ENCODE data around the gene ARHGAP31.

The ARHGAP31 gene

DNA sequence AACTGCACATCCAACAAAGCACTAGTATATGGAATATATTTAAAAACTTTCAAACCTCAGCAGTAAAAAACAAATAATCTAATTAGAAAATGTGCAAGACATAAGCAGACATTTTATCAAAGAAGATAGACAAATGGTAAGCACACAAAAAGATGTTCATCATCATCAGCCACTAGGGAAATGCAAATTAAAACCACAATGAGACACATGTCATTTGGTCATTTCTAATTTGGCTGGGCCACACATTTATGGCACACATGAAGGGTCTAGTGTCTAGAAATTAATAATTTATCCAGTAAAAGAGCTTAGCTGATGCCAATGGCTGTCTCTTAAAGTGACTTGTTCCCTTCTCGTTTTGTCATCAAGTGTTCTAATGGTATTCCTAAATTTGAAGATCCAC is 45.8 kb downstream of the ARHGAP31 start:
- Histone ChIP-seq H3K9me3 (ENCODE audit: control insufficient read depth, insufficient read depth, low read depth, low read length) (no peaks in the 10 kb centered on the region), H3K4me3 (ENCODE audit: low read depth, low read length) (no peak overlapping the region), H3K36me3 (ENCODE audit: control insufficient read depth in 2 of 2, insufficient read depth in 1 of 2, low read length in 2 of 2) (no peaks in the 10 kb centered on the region), H3K4me1 (ENCODE audit: control insufficient read depth, insufficient read depth, low read length) (no peaks in the 10 kb centered on the region), H3K27ac (ENCODE audit: extremely low read depth, low read depth, low read length) (no peak overlapping the region)
- TF ChIP-seq, protein P1, sequence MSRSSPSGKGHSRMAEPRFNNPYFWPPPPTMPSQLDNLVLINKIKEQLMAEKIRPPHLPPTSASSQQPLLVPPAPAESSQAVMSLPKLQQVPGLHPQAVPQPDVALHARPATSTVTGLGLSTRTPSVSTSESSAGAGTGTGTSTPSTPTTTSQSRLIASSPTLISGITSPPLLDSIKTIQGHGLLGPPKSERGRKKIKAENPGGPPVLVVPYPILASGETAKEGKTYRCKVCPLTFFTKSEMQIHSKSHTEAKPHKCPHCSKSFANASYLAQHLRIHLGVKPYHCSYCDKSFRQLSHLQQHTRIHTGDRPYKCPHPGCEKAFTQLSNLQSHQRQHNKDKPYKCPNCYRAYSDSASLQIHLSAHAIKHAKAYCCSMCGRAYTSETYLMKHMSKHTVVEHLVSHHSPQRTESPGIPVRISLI (tag by site-specific recombination; IDR thresholded peaks at IDR 0.05), result no peak
- TF ChIP-seq ZNF335 (tag by site-specific recombination; conservative IDR thresholded peaks at IDR 0.05) (no peak), ZNF433 (tag by site-specific recombination; IDR thresholded peaks at IDR 0.05; ENCODE audit: low read depth) (no peak), ZNF114 (tag by site-specific recombination; IDR thresholded peaks at IDR 0.05) (no peak), ZNF830 (tag by site-specific recombination; IDR thresholded peaks at IDR 0.05; ENCODE audit: low read depth) (no peak), WT1 (tag by site-specific recombination; IDR thresholded peaks at IDR 0.05) (no peak), REPIN1 (tag by site-specific recombination; IDR thresholded peaks at IDR 0.05; ENCODE audit: low read depth) (no peak), BCL11A (tag by site-specific recombination; IDR thresholded peaks at IDR 0.05; ENCODE audit: low read depth) (no peak)
- TF ChIP-seq, protein P2, sequence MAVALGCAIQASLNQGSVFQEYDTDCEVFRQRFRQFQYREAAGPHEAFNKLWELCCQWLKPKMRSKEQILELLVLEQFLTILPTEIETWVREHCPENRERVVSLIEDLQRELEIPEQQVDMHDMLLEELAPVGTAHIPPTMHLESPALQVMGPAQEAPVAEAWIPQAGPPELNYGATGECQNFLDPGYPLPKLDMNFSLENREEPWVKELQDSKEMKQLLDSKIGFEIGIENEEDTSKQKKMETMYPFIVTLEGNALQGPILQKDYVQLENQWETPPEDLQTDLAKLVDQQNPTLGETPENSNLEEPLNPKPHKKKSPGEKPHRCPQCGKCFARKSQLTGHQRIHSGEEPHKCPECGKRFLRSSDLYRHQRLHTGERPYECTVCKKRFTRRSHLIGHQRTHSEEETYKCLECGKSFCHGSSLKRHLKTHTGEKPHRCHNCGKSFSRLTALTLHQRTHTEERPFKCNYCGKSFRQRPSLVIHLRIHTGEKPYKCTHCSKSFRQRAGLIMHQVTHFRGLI (tag by site-specific recombination; IDR thresholded peaks at IDR 0.05), result no peak
- TF ChIP-seq, protein P3, sequence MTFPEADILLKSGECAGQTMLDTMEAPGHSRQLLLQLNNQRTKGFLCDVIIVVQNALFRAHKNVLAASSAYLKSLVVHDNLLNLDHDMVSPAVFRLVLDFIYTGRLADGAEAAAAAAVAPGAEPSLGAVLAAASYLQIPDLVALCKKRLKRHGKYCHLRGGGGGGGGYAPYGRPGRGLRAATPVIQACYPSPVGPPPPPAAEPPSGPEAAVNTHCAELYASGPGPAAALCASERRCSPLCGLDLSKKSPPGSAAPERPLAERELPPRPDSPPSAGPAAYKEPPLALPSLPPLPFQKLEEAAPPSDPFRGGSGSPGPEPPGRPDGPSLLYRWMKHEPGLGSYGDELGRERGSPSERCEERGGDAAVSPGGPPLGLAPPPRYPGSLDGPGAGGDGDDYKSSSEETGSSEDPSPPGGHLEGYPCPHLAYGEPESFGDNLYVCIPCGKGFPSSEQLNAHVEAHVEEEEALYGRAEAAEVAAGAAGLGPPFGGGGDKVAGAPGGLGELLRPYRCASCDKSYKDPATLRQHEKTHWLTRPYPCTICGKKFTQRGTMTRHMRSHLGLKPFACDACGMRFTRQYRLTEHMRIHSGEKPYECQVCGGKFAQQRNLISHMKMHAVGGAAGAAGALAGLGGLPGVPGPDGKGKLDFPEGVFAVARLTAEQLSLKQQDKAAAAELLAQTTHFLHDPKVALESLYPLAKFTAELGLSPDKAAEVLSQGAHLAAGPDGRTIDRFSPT (tag by site-specific recombination; IDR thresholded peaks at IDR 0.05), result no peak
- TF ChIP-seq, protein P4, sequence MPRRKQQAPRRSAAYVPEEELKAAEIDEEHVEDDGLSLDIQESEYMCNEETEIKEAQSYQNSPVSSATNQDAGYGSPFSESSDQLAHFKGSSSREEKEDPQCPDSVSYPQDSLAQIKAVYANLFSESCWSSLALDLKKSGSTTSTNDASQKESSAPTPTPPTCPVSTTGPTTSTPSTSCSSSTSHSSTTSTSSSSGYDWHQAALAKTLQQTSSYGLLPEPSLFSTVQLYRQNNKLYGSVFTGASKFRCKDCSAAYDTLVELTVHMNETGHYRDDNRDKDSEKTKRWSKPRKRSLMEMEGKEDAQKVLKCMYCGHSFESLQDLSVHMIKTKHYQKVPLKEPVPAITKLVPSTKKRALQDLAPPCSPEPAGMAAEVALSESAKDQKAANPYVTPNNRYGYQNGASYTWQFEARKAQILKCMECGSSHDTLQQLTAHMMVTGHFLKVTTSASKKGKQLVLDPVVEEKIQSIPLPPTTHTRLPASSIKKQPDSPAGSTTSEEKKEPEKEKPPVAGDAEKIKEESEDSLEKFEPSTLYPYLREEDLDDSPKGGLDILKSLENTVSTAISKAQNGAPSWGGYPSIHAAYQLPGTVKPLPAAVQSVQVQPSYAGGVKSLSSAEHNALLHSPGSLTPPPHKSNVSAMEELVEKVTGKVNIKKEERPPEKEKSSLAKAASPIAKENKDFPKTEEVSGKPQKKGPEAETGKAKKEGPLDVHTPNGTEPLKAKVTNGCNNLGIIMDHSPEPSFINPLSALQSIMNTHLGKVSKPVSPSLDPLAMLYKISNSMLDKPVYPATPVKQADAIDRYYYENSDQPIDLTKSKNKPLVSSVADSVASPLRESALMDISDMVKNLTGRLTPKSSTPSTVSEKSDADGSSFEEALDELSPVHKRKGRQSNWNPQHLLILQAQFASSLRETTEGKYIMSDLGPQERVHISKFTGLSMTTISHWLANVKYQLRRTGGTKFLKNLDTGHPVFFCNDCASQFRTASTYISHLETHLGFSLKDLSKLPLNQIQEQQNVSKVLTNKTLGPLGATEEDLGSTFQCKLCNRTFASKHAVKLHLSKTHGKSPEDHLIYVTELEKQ (tag by site-specific recombination; IDR thresholded peaks at IDR 0.05; ENCODE audit: borderline replicate concordance), result no peak
- TF ChIP-seq, protein P5, sequence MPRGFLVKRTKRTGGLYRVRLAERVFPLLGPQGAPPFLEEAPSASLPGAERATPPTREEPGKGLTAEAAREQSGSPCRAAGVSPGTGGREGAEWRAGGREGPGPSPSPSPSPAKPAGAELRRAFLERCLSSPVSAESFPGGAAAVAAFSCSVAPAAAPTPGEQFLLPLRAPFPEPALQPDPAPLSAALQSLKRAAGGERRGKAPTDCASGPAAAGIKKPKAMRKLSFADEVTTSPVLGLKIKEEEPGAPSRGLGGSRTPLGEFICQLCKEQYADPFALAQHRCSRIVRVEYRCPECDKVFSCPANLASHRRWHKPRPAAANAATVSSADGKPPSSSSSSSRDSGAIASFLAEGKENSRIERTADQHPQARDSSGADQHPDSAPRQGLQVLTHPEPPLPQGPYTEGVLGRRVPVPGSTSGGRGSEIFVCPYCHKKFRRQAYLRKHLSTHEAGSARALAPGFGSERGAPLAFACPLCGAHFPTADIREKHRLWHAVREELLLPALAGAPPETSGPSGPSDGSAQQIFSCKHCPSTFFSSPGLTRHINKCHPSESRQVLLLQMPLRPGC (tag by site-specific recombination; IDR thresholded peaks at IDR 0.05), result no peak
- TF ChIP-seq, protein P6, sequence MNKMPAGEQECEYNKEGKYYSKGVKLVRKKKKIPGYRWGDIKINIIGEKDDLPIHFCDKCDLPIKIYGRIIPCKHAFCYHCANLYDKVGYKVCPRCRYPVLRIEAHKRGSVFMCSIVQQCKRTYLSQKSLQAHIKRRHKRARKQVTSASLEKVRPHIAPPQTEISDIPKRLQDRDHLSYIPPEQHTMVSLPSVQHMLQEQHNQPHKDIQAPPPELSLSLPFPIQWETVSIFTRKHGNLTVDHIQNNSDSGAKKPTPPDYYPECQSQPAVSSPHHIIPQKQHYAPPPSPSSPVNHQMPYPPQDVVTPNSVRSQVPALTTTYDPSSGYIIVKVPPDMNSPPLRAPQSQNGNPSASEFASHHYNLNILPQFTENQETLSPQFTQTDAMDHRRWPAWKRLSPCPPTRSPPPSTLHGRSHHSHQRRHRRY (tag by site-specific recombination; IDR thresholded peaks at IDR 0.05), result no peak
- ChIA-PET CTCF (no interaction called here), POLR2A (no interaction called here)

DNA sequence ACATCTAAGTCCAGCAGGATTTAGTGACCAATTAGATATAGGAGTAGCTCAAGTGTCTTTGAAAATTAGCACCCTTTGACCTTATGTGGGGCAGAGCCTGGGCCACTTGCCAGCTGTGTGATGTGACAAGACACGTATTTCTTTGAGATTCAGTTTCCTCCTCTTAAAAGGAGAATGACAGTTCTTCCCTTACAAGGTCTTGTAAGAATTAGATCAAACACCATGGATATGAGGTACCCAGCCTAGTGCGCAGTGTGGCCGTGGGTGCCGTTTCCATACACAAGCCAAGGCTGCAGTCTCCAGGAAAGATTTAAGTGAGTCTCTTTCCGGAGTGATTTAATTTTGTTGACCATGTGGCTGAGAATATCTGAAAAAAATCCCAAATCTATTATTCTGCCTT is 46.3 kb downstream of the ARHGAP31 start:
- CTCF ChIA-PET, result interaction anchor here (1.3 kb wide), 1 partner anchor 65 kb away, joined by 4 read pairs; no protein-coding TSS in a partner anchor
- POLR2A ChIA-PET, result no interaction called here
- Histone ChIP-seq H3K36me3 (ENCODE audit: control insufficient read depth in 2 of 2, insufficient read depth in 1 of 2, low read length in 2 of 2) (no peaks in the 10 kb centered on the region), H3K27ac (ENCODE audit: extremely low read depth, low read depth, low read length) (no peak overlapping the region), H3K9me3 (ENCODE audit: control insufficient read depth, insufficient read depth, low read depth, low read length) (no peaks in the 10 kb centered on the region), H3K4me3 (ENCODE audit: low read depth, low read length) (no peak overlapping the region), H3K4me1 (ENCODE audit: control insufficient read depth, insufficient read depth, low read length) (no peaks in the 10 kb centered on the region)
- TF ChIP-seq ZNF274 (IDR thresholded peaks at IDR 0.05; ENCODE audit: low read length) (no peak), ZNF274 (tag by site-specific recombination; IDR thresholded peaks at IDR 0.05; ENCODE audit: borderline replicate concordance) (no peak), ZNF596 (tag by site-specific recombination; IDR thresholded peaks at IDR 0.05) (no peak), ZNF138 (tag by site-specific recombination; IDR thresholded peaks at IDR 0.05; ENCODE audit: borderline replicate concordance) (no peak), ZNF501 (tag by site-specific recombination; IDR thresholded peaks at IDR 0.05) (no peak), ZNF830 (tag by site-specific recombination; IDR thresholded peaks at IDR 0.05; ENCODE audit: low read depth) (no peak)
- TF ChIP-seq, protein P7, sequence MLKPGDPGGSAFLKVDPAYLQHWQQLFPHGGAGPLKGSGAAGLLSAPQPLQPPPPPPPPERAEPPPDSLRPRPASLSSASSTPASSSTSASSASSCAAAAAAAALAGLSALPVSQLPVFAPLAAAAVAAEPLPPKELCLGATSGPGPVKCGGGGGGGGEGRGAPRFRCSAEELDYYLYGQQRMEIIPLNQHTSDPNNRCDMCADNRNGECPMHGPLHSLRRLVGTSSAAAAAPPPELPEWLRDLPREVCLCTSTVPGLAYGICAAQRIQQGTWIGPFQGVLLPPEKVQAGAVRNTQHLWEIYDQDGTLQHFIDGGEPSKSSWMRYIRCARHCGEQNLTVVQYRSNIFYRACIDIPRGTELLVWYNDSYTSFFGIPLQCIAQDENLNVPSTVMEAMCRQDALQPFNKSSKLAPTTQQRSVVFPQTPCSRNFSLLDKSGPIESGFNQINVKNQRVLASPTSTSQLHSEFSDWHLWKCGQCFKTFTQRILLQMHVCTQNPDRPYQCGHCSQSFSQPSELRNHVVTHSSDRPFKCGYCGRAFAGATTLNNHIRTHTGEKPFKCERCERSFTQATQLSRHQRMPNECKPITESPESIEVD (tag by site-specific recombination; IDR thresholded peaks at IDR 0.05), result no peak
- TF ChIP-seq, protein P8, sequence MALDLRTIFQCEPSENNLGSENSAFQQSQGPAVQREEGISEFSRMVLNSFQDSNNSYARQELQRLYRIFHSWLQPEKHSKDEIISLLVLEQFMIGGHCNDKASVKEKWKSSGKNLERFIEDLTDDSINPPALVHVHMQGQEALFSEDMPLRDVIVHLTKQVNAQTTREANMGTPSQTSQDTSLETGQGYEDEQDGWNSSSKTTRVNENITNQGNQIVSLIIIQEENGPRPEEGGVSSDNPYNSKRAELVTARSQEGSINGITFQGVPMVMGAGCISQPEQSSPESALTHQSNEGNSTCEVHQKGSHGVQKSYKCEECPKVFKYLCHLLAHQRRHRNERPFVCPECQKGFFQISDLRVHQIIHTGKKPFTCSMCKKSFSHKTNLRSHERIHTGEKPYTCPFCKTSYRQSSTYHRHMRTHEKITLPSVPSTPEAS (tag by site-specific recombination; IDR thresholded peaks at IDR 0.05), result no peak
